ENCODE results near the gene SRSF11.

The SRSF11 gene

GRCh38 chr1:70228670-70229069 lies 7.5 kb downstream of the SRSF11 start:
- TF ChIP-seq CTCF (IDR thresholded peaks at IDR 0.05), result no peak
- no peaks in the 10 kb centered on the region for H3K27me3 Mint-ChIP-seq (ENCODE audit: low read depth, poor library complexity)
- no peak overlapping the region for H3K4me3 Mint-ChIP-seq
- H3K4me1 Mint-ChIP-seq, result peaks cover 28% of the 10 kb centered on the region
- no peak overlapping the region for H3K27ac Mint-ChIP-seq
- H3K36me3 Mint-ChIP-seq (ENCODE audit: low read depth), result peaks cover 57% of the 10 kb centered on the region
- no peak for DNase-seq
- no peaks in the 10 kb centered on the region for H3K9me3 Mint-ChIP-seq

- peaks cover 71% of the 10 kb centered on the region for H3K36me3 Mint-ChIP-seq (ENCODE audit: low read depth)
- DNase-seq, result no peak
- no peak overlapping the region for H3K4me3 Mint-ChIP-seq
- H3K27ac Mint-ChIP-seq, result no peak overlapping the region
- TF ChIP-seq CTCF (IDR thresholded peaks at IDR 0.05), result no peak
- H3K9me3 Mint-ChIP-seq, result no peaks in the 10 kb centered on the region
- H3K4me1 Mint-ChIP-seq, result peaks cover 12% of the 10 kb centered on the region
- no peaks in the 10 kb centered on the region for H3K27me3 Mint-ChIP-seq (ENCODE audit: low read depth, poor library complexity)
These were observed 10.3 kb downstream of the SRSF11 start for GRCh38 chr1:70231475-70231874.

GRCh38 chr1:70234733-70235132 lies 13.6 kb downstream of the SRSF11 start:
- Mint-ChIP-seq H3K27me3 (ENCODE audit: low read depth, poor library complexity) (no peaks in the 10 kb centered on the region), H3K36me3 (ENCODE audit: low read depth) (peaks cover 78% of the 10 kb centered on the region), H3K27ac (peak overlapping the region; percentile 57), H3K9me3 (no peaks in the 10 kb centered on the region), H3K4me3 (no peak overlapping the region), H3K4me1 (no peaks in the 10 kb centered on the region)
- no peak for DNase-seq
- TF ChIP-seq CTCF (IDR thresholded peaks at IDR 0.05), result no peak

- no peaks in the 10 kb centered on the region for H3K27me3 Mint-ChIP-seq (ENCODE audit: low read depth, poor library complexity)
- no peak overlapping the region for H3K4me3 Mint-ChIP-seq
- H3K27ac Mint-ChIP-seq, result no peak overlapping the region
- H3K9me3 Mint-ChIP-seq, result no peaks in the 10 kb centered on the region
- no peaks in the 10 kb centered on the region for H3K4me1 Mint-ChIP-seq
- peaks cover 68% of the 10 kb centered on the region for H3K36me3 Mint-ChIP-seq (ENCODE audit: low read depth)
- no peak for TF ChIP-seq CTCF (IDR thresholded peaks at IDR 0.05)
- DNase-seq, result no peak
These were observed 18.8 kb downstream of the SRSF11 start for GRCh38 chr1:70239940-70240339.

GRCh38 chr1:70247122-70247521 lies 25.9 kb downstream of the SRSF11 start:
- H3K36me3 Mint-ChIP-seq (ENCODE audit: low read depth), result peaks cover 70% of the 10 kb centered on the region
- H3K4me1 Mint-ChIP-seq, result no peaks in the 10 kb centered on the region

More at GRCh38 chr1:70247122-70247521, 25.9 kb downstream of the SRSF11 start:
- no peak for DNase-seq
- H3K4me3 Mint-ChIP-seq, result no peak overlapping the region
- peak overlapping the region; percentile 34 for H3K27ac Mint-ChIP-seq
- no peaks in the 10 kb centered on the region for H3K9me3 Mint-ChIP-seq
- no peaks in the 10 kb centered on the region for H3K27me3 Mint-ChIP-seq (ENCODE audit: low read depth, poor library complexity)
- no peak for TF ChIP-seq CTCF (IDR thresholded peaks at IDR 0.05)

Data from nephron progenitor cell (in vitro differentiated cells).